Glutamatergic neuron (in vitro differentiated cells): ENCODE results near the gene LHX2. TPM values are rescaled to one million over a fixed set of nuclear protein-coding genes. Genes with fewer than 3 reads are reported as not detected.

Source experiments
- DNase-seq: peaks from one replicate; pipeline ENCODE4 v3.0.0; 2022
- H3K27ac Mint-ChIP-seq: one replicate; pipeline ENCODE4 v1.8.0; 2020; ENCODE audit warnings: mild to moderate bottlenecking, mixed read lengths, inconsistent platforms; ENCODE audit not compliant: unreplicated experiment
- H3K27me3 Mint-ChIP-seq: one replicate; pipeline ENCODE4 v1.8.0; 2020; ENCODE audit warnings: mild to moderate bottlenecking, moderate library complexity, mixed read lengths, inconsistent platforms; ENCODE audit not compliant: unreplicated experiment
- H3K36me3 Mint-ChIP-seq: one replicate; pipeline ENCODE4 v1.8.0; 2020; ENCODE audit warnings: mild to moderate bottlenecking, mixed read lengths, inconsistent platforms; ENCODE audit not compliant: unreplicated experiment
- H3K4me1 Mint-ChIP-seq: one replicate; pipeline ENCODE4 v1.8.0; 2020; ENCODE audit warnings: mild to moderate bottlenecking, low read depth, mixed read lengths, inconsistent platforms; ENCODE audit not compliant: unreplicated experiment
- H3K4me3 Mint-ChIP-seq: one replicate; pipeline ENCODE4 v1.8.0; 2020; ENCODE audit warnings: mild to moderate bottlenecking, mixed read lengths, inconsistent platforms; ENCODE audit not compliant: unreplicated experiment
- H3K9me3 Mint-ChIP-seq: one replicate; pipeline ENCODE4 v1.8.0; 2020; ENCODE audit warnings: mild to moderate bottlenecking, moderate library complexity, mixed read lengths, inconsistent platforms; ENCODE audit not compliant: unreplicated experiment
- total RNA-seq: library from RNA; stranded (reverse); fragmentation: NEBNext Ultra II Directional; extraction: Animal tissue kit (Norgen Biotek cat#: 25700); gene quantifications from one replicate; pipeline ENCODE4 v1.2.1, GENCODE V29; 2021; ENCODE audit not compliant: unreplicated experiment
- TF ChIP-seq, protein P1 (sequence below): fragments of 200-600 bp; sonication (generic); IDR thresholded peaks from one replicate; pipeline ENCODE4 v1.5.0; 2021; ENCODE audit not compliant: partially characterized antibody, unreplicated experiment

LHX2 gene
- total RNA-seq, 1 donor from 2014 or later: 6.7 TPM

DNA sequence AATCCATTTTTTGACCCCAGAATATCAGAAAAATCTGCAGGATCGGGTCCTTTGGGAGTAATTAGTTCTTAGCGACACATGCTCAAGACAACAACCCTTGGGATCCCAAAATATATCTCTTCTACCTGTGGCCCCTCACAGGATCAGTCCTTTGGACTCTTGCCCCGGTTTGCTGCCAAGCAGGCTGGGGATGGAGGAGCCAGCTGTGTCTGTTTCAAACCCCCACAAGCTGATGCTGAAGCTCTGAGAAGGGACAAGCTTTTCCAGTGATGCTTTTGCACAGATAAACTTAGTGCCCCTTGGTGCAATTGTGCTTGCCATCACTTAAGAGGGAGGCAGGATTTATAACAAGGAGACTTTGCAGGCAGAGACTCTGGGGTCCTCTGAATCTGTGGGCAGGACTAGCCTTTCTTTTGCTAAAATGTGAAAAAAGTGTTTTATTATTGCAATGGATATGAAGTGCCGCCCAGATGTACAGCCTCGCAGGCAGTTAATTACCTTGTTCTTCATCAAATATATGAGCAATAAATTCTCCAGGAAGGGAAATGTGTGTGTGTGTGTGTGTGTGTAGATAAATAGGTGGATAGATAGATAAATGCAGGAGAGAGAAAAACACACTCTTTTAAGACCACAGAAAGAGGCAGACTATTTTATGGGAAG is 9.6 kb upstream of the LHX2 start:
- TF ChIP-seq, protein P1, sequence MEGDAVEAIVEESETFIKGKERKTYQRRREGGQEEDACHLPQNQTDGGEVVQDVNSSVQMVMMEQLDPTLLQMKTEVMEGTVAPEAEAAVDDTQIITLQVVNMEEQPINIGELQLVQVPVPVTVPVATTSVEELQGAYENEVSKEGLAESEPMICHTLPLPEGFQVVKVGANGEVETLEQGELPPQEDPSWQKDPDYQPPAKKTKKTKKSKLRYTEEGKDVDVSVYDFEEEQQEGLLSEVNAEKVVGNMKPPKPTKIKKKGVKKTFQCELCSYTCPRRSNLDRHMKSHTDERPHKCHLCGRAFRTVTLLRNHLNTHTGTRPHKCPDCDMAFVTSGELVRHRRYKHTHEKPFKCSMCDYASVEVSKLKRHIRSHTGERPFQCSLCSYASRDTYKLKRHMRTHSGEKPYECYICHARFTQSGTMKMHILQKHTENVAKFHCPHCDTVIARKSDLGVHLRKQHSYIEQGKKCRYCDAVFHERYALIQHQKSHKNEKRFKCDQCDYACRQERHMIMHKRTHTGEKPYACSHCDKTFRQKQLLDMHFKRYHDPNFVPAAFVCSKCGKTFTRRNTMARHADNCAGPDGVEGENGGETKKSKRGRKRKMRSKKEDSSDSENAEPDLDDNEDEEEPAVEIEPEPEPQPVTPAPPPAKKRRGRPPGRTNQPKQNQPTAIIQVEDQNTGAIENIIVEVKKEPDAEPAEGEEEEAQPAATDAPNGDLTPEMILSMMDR: no peak
- peaks cover 12% of the 10 kb centered on the region for H3K4me1 Mint-ChIP-seq

DNA sequence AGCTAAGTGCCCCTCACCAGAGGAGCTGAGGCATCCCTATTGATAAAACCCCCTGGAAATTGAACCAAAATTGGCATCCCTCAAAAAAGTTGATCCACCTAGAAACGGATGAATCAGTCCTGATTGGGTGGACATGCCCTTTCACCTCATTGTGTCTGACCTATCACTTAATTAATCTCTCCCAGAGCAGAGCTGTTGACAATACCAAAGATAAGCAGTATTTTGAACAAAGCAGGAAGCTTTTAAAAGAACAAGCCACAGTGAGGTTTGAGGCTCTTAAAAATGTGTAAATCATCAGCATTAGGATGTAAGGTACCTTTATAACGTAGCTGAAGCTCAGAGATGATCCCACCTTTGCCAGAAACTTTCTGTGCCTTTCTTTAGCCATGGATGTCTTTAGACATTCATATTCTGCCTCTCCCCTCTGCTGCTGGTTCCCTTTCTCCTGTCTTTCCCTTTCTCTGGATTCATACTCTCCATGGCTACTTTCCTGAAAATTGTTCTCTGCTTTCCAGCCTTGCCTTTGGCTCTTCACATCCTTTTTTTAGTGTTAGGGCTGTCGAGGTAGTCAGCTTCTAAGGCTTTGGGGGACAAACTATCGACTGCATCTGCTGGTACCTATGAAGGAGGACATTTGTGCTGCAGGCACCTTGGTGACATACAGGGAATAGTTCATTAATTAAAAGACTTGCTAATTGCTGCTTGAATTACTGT is 7.8 kb upstream of the LHX2 start:
- peaks cover 24% of the 10 kb centered on the region for H3K4me1 Mint-ChIP-seq
- no peaks in the 10 kb centered on the region for H3K36me3 Mint-ChIP-seq
- TF ChIP-seq, protein P1: no peak
- no peak overlapping the region for H3K27ac Mint-ChIP-seq
- H3K9me3 Mint-ChIP-seq: peaks cover 5% of the 10 kb centered on the region
- H3K27me3 Mint-ChIP-seq: peaks cover 45% of the 10 kb centered on the region
- H3K4me3 Mint-ChIP-seq: no peak overlapping the region
- no peak for DNase-seq

More for the DNA sequence above, 9.6 kb upstream of the LHX2 start:
- no peak for DNase-seq
- Mint-ChIP-seq H3K27me3 (peaks cover 40% of the 10 kb centered on the region), H3K4me3 (peak overlapping the region; percentile 93), H3K36me3 (no peaks in the 10 kb centered on the region), H3K27ac (no peak overlapping the region), H3K9me3 (peaks cover 5% of the 10 kb centered on the region)

DNA sequence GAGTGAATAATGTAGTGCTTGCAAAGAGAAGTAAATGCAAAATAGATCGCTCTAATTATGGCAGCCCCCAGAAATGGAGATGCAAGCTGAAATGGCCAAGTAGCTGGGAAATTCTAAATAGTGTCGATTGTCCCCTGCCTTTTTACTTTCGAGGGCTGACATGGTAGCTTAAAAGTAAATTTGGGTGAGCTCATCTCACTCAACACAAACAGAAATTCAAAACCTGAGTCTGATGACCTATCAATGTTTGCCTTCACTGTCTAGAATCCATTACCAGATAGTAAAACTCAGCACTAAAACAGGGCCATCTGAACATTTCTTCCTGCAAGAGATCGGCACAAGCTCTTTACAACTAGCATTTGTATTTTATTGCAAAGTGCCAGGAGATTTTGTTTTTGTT is 7.0 kb upstream of the LHX2 start:
- Mint-ChIP-seq H3K9me3 (peaks cover 6% of the 10 kb centered on the region), H3K36me3 (no peaks in the 10 kb centered on the region), H3K4me3 (no peak overlapping the region), H3K27ac (no peak overlapping the region), H3K27me3 (peaks cover 42% of the 10 kb centered on the region), H3K4me1 (peaks cover 27% of the 10 kb centered on the region)
- TF ChIP-seq, protein P1: no peak
- DNase-seq: no peak

DNA sequence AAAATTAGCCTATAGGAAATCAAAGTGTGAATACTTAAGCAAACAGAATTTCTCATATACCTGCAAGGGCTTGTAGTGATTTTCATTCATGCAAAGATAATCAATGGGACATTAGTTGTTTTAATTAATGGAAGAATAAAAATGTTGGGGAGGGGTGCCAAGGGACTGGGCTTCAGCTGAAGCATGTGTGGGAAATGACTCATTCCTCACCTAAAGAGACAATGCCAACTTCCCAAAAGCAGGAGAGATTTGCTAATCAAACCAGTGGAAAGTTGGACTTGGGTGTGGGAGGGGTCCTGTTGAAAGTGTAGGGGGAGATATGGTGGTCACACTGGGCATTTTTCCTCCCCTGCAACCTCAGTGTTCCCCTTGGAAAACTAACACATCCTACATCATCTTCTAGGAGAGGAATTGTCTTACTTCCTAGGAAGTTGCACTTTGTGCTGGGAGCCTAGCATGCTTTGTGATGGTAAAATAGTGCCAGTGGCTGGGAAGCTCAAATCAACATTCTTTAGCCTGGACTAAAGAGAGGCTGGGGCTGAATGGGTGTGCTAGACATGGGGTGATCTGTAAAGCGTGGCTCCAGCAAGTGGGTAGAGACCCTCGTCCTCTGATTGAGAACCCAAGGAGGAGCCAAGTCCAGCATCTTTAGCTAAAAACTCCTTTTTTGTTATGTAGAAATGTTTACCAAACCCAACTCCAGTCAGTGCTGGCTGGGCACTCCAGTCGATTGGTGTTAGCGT is 6.4 kb upstream of the LHX2 start:
- DNase-seq: no peak
- Mint-ChIP-seq H3K4me1 (peaks cover 30% of the 10 kb centered on the region), H3K27ac (no peak overlapping the region), H3K27me3 (peaks cover 48% of the 10 kb centered on the region), H3K9me3 (peaks cover 8% of the 10 kb centered on the region), H3K4me3 (no peak overlapping the region), H3K36me3 (no peaks in the 10 kb centered on the region)
- TF ChIP-seq, protein P1: no peak
